GM19099 (cell line): ENCODE results near the gene CEP41.

Experiments
- POLR2A ChIP-seq: IDR thresholded peaks from 3 replicates; pipeline ENCODE4 v1.6.1; 2011; ENCODE audit warnings: low read depth; ENCODE audit not compliant: insufficient read length; ENCODE audit errors: extremely low read depth

The CEP41 gene

DNA sequence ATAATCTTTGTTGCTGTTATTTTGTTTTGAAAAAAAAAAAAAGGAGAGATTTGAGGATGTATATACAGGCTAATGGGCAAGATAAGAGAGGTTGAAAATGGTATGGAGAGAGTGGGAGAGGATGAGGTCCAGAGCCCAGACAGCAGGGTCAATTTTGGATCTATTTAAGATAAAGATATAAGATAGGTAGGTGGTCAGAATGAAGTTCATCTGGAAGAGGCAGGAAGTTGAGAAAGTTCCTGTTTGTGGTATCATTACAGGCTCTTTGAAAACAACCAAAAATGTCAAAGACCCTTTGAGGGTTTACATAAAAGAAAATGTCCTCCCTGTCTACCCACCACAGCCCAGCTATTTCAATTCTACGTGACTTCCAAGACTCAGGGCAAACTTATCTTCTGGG is 7.5 kb downstream of the CEP41 start:
- TF ChIP-seq POLR2A: no peak

DNA sequence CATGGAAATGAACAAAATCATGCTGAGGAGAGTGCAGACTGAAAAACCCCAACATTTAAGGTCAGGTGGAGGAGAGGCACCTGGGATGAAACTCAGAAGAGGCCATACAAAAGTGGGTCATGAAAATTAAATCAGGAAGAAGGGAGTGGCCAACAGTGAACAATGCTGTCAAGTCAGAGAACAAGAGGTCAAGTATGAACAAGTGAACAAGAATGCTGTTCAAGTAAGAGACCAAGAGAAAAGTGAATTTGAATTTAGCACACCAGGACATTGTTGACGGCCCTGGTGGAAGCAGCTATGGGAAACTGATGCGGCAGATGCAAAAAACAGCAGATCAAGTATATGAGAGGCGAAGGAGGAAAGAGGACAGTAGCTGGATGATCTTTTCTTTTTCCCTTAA is 7.9 kb downstream of the CEP41 start:
- TF ChIP-seq POLR2A: no peak

DNA sequence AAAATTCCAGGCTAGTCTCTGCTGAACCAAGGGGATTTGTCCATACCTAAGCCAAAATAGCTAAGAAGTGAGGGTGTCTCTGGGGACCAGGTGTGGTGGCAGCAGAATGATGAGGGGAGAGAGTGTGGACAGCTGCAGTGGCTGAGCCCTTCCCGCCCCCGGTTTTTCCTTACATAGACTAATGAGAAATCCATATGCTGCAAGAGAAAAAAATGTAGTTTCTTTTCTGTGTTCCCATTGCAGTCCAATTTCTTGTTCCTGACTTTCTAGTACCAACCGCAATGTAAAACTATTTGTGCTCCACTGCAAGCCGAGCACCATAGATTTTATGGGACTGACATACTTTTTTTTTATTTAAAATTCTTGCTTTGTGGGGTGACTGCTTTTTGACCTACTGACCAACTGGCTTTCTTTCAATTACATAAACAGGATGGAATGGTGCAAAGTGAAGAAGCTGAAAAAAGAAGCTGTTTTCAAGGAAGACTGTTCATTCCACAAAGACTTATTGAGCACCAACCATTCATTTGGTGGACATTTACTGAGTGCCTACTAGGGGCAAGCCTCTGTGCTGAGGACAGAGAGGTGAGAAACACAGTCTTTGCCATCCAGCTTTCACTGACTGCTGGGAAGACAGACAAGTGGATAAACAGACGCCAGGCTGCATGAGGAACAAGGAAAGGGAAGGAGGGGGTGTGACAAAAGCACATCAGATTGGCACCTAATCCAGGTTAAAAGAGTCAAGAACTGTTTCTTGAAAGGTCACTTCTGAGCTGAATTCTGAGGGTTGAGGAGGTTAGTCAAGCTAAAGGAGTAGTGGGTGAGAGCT is 9.8 kb downstream of the CEP41 start:
- no peak for TF ChIP-seq POLR2A

DNA sequence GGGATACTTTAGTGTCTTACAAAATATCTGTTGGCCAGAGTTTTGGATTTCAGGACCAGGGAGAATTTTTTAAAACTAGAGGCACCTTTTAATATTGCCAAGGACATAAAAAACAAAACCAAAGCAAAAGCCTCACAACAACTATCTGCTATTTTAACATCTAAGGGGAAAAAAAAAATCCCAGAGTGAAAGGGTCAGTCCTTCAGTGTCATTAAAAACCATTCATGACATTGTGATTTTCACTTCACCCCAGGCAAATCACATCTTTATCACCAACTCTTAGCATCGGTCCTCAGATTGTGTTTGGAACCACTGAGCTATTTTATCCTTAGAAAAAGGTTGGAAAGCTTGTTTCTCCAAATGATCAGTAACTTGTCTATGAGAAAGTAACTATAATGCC is 10.7 kb downstream of the CEP41 start:
- no peak for TF ChIP-seq POLR2A

DNA sequence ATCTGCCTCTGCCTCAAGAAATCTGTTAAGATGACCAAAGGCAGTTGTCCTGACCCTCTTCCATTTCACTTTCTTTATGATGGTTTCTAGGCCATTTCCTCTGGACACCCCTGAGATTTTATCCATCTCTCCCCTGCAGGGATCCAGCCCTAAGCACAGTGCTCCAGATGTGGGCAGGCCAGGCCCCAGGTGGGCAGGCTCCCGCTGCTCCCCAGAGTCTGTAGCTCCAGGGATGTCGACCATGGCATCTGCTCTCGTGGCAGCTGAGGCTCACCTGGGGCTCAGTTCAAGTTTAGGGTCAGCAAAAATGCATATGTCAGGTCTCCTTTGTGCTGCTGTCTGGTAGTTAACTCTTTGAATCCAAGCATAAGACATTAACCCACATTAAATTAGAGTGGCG is 11.8 kb downstream of the CEP41 start:
- no peak for TF ChIP-seq POLR2A

DNA sequence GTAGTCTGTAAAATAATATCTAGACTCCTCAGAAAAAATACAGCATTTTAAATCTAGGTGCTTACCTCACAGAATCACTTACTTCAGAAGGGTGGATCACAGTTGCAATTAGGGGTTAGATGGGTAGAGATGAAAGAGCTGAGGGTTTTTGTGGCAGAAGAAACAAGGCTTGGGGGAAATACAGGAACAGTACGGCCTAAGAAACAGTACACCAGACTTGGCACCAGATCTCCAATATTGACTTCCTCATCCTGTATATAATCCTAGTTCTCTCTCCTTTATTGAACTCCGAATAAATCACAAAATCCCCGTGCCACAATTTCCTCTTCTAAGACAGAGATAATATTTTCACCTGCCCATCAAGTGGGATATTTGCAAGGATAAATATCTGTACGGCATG is 14.3 kb downstream of the CEP41 start:
- TF ChIP-seq POLR2A: no peak

DNA sequence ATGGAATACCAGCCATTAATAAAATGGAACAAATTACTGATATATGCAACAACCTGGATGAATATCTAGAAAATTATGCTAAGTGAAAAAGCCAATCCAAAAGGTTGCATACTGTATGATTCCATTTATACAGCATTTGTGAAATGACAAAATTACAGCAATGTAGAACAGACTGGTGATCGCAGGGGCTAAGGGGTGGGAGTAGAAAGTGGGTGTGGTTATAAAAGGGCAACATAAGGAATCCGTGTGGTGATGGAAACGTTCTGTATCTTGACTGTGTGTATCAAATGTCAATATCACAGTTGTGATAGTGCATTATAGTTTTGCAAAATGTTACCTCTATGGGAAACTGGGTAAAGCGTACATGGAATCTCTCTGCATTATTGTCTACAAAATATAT is 15.0 kb downstream of the CEP41 start:
- no peak for TF ChIP-seq POLR2A

DNA sequence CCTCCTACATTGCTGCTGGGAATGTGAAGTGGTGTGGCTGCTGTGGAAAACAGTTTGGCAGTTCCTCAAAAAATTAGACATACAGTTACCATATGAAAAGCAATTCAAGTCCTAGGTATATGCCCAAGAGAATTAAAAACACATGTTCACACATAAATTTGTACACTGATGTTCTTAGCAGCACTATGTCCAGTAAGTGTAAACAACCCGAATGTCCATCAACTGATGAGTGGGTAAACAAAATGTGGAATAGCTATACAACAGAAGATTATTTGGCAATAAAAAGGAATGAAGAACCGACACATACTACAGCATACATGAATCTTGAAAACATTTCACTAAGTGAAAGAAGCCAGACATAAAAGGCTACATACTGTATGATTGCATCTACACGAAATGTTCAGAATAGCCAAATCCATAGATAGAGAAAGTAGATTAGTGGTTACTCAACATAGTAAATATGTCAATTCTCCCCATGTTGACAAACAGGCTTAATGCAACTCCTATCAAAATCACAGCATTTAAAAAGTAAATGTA is 17.2 kb downstream of the CEP41 start:
- TF ChIP-seq POLR2A: no peak

DNA sequence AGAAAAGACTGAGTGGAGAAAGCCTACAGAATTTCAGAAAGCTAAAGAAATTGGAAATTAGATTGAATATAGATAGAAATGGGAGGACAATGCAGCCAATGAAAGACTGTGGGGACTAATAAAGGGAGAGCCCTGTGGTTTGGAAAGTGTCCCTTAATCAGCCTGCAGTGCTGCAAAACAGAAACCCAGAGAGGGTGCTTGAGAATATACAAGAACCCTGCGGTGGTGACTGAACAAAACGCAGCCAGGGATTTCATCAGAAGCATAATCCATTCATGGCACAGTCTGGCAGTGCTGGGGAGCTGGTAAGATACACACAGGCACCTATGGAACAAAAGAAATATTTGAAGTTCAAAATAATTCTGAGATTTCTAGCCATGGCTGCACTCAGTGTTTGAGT is 19.1 kb downstream of the CEP41 start:
- TF ChIP-seq POLR2A: no peak

DNA sequence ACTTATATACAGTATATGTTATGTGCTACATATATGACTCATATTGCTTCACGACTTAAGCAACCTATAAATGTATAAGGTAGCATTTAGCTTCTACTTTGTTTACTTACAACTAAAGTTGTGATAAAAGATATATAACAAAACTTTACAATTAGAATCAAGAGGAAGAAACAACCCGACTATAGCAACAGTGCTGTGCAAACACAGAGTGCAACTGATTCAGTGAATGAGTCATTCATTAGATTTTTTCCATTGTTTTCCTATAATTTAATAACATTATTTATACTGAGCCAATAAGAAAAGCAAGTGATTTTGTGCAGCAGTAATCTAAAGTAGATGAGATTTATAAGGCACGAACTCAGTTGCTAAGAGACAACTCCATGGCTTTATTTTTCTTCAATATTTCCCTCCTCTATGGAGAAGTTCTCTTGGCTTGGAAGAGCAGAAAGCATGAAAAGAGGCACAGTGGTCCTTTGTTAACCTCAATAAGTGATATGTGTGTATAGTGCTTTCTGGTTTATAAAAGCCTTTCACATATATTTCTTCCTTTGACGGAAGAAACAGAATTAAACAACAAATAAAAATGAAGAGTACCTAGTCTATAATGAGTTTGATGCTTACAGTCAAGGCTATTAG is 19.8 kb downstream of the CEP41 start:
- no peak for TF ChIP-seq POLR2A

DNA sequence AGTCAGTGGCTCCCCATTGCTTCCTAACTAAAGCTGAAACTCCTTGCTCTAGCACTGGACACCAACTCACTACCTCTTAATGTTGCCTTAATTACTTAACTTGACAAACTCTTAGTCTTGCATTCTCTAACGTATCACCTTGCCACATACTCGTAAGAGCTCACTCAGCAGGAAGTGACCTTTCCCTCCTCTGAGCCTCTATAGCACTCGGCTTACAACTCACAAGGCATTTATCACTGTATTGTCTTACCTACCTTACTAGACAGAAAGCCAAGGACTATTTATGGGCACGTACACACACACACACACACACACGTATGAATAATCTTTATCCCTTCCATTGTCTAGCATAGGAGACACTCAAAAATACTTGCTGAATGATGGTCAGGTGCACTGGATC is 21.2 kb downstream of the CEP41 start:
- TF ChIP-seq POLR2A: no peak

DNA sequence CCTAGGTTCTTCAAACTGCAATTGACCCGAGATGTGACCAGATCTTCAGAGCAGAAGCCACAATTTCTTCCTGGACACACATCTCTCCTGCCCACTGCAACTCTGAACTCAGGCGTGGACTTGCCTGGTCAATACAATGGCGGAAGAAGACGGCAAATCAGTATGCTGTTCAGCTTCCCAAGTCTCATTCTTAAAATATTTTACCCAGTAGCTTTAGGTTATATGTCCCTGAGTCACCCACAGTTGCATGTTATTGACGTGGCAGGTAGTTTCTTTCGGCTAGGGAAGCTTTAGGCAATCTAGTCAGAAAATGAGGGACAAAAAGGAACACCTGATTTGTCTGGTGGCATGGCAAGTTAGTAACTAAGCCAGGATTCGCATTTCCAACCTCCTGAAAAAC is 22.5 kb downstream of the CEP41 start:
- no peak for TF ChIP-seq POLR2A

DNA sequence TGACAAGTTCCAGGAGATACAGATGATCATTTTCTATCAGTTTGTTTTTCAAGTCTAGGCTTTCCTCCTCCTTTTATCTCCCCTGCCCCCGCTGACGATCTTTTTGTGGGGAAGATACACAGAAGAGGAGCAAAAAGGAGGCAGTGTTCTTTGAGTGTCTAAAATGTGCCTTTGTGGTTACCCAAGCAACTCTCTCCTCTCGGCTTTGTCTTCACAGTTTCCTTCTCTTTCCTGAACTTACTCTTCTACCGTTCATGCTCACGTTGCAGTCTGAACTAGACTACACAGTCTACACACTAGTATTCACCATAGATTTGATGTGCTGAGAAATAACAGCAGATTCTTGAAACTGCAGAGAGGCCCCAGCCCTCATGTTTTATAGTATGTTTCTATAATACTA is 23.6 kb downstream of the CEP41 start:
- TF ChIP-seq POLR2A: no peak

DNA sequence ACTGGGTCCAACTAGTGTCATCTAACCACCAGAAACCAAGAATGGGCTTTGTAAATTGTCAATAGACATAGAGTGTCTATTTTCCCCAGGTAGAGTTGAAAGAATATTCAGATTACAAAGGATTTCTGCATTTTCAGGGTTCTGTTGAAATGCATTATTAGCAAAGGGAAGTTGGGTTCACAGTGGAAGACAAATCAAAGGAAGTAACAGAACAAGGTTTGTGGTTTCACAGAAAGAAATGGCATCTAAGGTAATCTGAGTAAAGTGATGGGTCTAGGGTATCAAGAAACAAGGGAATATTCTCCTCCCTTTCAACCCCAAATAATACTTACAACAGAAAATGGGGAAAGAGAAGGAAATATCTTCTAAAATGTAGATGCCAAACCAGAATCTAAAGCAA is 25.8 kb downstream of the CEP41 start:
- TF ChIP-seq POLR2A: no peak

DNA sequence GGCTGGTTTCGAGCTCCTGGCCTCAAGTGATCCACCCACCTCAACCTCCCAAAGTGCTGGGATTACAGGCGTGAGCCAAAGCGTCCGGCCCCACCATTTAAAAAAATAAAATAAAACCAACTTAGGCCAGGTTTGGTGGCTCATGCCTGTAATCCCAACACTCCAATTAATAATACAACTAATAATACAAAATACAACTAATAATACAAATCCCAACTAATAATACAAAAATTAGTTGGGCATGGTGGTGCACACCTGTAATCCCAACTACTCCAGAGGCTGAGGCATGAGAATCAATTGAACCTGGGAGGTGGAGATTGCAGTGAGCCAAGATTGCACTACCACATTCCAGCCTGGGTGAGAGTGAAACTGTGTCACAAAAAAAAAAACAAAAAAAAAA is 27.6 kb downstream of the CEP41 start:
- no peak for TF ChIP-seq POLR2A

DNA sequence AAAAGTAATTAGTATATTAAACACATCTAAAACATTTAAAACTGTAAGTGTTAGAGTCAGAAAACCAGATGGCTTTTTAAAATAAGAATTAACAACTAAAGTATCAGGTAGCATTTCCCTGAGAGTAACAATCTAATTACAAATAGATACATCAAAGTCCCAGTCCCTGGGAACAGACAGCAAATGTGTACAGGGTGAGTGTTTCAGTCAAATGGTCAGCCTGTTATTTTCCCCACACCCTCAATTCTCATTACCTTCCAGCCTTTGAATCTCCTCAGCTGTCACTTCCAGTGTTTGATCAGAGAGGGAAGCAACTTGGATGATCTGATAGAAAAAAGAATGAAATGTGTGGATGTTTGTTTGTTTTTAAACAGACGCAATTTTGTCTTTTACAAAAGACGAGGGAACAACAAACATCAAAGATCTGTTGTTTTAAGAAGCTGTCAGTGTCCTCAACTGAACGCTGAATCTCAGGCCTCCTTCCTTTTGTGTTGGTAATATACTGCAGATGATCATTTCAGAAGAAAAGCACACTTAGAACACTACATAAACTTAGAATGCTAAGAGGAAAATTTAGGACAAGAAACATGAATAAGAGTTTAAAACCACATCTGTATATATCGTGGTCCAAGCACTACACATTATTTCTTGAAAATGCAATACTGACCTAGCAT is 29.8 kb downstream of the CEP41 start:
- TF ChIP-seq POLR2A: no peak
